BE2C (cell line): ENCODE results near the gene BBS5.

ENCODE experiments used
- DNase-seq: peaks from one replicate; pipeline ENCODE4 v3.0.0-alpha.2; 2020
- H3K27me3 ChIP-seq: fragments of 250-450 bp; sonication (Bioruptor Pico); 2 replicates; pipeline ENCODE4 v1.5.1; 2020; ENCODE audit warnings: mild to moderate bottlenecking
- H3K36me3 ChIP-seq: fragments of 250-450 bp; sonication (Bioruptor Pico); 2 replicates; pipeline ENCODE4 v1.5.1; 2020; ENCODE audit warnings: mild to moderate bottlenecking
- H3K4me1 ChIP-seq: fragments of 250-450 bp; sonication (Bioruptor Pico); 2 replicates; pipeline ENCODE4 v1.5.1; 2020
- H3K4me3 ChIP-seq: 2 replicates; pipeline ENCODE4 v1.5.1; 2011; ENCODE audit warnings: low read depth, low read length
- H3K9me3 ChIP-seq: fragments of 250-450 bp; sonication (Bioruptor Pico); 2 replicates; pipeline ENCODE4 v1.5.1; 2020
- CTCF ChIP-seq: IDR thresholded peaks from 2 replicates; pipeline ENCODE4 v1.5.1; 2012; ENCODE audit warnings: mild to moderate bottlenecking, low read depth, low read length

The BBS5 gene

GRCh38 chr2:169464882-169465281 is 14.4 kb upstream of the BBS5 start:
- no peak for DNase-seq
- no peak overlapping the region for H3K4me3 ChIP-seq
- TF ChIP-seq CTCF: no peak
- H3K27me3 ChIP-seq: no peaks in the 10 kb centered on the region
- H3K9me3 ChIP-seq: no peaks in the 10 kb centered on the region
- H3K4me1 ChIP-seq: no peaks in the 10 kb centered on the region
- no peaks in the 10 kb centered on the region for H3K36me3 ChIP-seq

- no peak for TF ChIP-seq CTCF
- H3K36me3 ChIP-seq: no peaks in the 10 kb centered on the region
- DNase-seq: no peak
These were observed 10.5 kb upstream of the BBS5 start for GRCh38 chr2:169468841-169469240.

GRCh38 chr2:169469952-169470572 is 9.2 kb upstream of the BBS5 start:
- DNase-seq: no peak
- H3K4me3 ChIP-seq: no peak overlapping the region
- TF ChIP-seq CTCF: no peak
- H3K9me3 ChIP-seq: no peaks in the 10 kb centered on the region
- H3K4me1 ChIP-seq: no peaks in the 10 kb centered on the region
- no peaks in the 10 kb centered on the region for H3K27me3 ChIP-seq
- H3K36me3 ChIP-seq: no peaks in the 10 kb centered on the region

More at GRCh38 chr2:169468841-169469240, 10.5 kb upstream of the BBS5 start:
- H3K4me3 ChIP-seq: no peak overlapping the region
- H3K4me1 ChIP-seq: no peaks in the 10 kb centered on the region
- H3K27me3 ChIP-seq: no peaks in the 10 kb centered on the region
- H3K9me3 ChIP-seq: no peaks in the 10 kb centered on the region

GRCh38 chr2:169472249-169472648 is 7.0 kb upstream of the BBS5 start:
- no peak for DNase-seq
- H3K27me3 ChIP-seq: no peaks in the 10 kb centered on the region
- no peaks in the 10 kb centered on the region for H3K9me3 ChIP-seq
- H3K36me3 ChIP-seq: no peaks in the 10 kb centered on the region
- no peak overlapping the region for H3K4me3 ChIP-seq
- TF ChIP-seq CTCF: no peak
- H3K4me1 ChIP-seq: no peaks in the 10 kb centered on the region

DNA sequence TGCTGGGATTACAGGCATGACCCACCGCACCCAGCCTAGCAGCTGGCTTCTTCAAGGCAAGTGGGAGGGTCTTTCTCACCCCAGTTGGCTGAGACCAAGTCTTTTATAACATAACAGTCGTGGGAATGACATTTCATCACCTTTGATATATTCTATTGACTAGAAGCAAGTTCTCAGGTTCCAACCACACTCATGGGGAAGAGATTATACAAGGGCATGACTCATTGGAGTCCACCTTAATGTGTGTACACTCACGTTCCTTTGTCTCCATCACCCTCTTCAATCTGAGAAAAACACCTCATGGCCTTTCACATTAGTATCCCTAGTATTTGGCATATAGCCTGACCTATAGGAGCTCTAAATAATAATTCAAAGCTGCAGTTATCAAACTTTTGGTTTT is 2.8 kb upstream of the BBS5 start:
- H3K4me3 ChIP-seq: no peak overlapping the region
- no peak for TF ChIP-seq CTCF
- no peaks in the 10 kb centered on the region for H3K27me3 ChIP-seq
- no peaks in the 10 kb centered on the region for H3K9me3 ChIP-seq
- H3K36me3 ChIP-seq: no peaks in the 10 kb centered on the region
- H3K4me1 ChIP-seq: no peaks in the 10 kb centered on the region
- no peak for DNase-seq

DNA sequence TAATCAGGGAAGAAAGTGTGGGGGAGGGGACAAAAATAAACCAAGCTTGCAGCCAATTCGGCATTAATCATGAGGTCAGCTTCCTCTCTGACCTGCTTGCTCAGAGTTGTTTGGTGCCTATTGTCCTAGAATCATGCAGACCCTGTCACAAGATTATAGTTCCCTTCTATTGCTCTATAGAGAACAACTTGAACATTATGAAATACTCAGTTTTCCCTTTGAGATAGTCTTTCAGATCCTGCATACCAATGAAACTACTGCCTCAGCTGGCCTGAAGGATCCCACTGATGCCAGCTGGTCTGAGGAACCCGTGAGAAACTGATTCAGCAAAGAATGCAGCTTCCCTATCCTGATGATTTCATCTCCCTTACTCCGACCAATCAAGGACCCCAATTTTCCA is 955 bp upstream of the BBS5 start:
- H3K9me3 ChIP-seq: no peaks in the 10 kb centered on the region
- no peaks in the 10 kb centered on the region for H3K36me3 ChIP-seq
- no peaks in the 10 kb centered on the region for H3K27me3 ChIP-seq
- DNase-seq: no peak
- no peaks in the 10 kb centered on the region for H3K4me1 ChIP-seq
- no peak for TF ChIP-seq CTCF
- no peak overlapping the region for H3K4me3 ChIP-seq
